GM12891 (cell line): ENCODE results near the gene PRKAG1.

Experiments
- POLR2A ChIP-seq: IDR thresholded peaks from 2 replicates; pipeline ENCODE4 v1.6.1; 2011; ENCODE audit warnings: low read depth, low read length, control low read depth
- POLR2AphosphoS5 ChIP-seq: IDR thresholded peaks from 2 replicates; pipeline ENCODE4 v1.6.1; 2011; ENCODE audit warnings: low read depth, low read length, control low read depth
- TAF1 ChIP-seq: IDR thresholded peaks from 2 replicates; pipeline ENCODE4 v1.6.1; 2011; ENCODE audit warnings: low read depth, low read length, control low read depth

DNA sequence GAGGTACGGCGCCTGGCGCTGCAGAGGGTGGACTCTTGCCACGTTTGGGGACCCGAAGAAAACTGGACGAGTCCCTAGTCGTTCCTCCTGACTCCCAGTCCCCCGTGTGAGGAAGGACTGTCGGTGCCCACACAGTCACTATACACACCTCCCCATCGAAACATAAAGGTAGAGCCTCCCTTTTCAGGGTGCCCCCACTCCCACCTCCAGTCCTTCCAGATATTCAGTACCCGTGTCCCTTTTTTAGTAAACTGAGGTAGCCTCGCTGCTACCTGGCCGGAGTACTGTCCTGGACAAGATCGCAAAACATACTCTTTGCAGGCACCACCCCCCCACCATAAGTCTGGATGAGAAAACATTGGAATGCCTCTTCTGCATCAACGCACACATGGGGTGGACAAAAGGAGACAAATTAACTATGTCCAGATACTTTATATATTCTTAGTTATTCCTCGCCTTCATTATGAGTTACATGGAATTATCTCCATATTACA is 42.6 kb upstream of the PRKAG1 start:
- TF ChIP-seq POLR2A (no peak), POLR2AphosphoS5 (no peak), TAF1 (no peak)
